DMS153 (cell line): ENCODE results near the gene DDX4.
"Not testable (repeated sequence)": the region's sequence is repeated elsewhere in the genome, so short reads cannot be mapped to it uniquely, and the experiment has no call there.

Experiments
- DNase-seq: peaks from one replicate; lab custom pipeline; 2025; lab: John Stamatoyannopoulos, UW

Gene DDX4

GRCh38 chr5:55737793-55738192, at the start of gene DDX4:
DDX4 (plus strand) TSS chr5:55738061; CDS start chr5:55738964, 903 bp downstream.
- no peak for DNase-seq

DNA sequence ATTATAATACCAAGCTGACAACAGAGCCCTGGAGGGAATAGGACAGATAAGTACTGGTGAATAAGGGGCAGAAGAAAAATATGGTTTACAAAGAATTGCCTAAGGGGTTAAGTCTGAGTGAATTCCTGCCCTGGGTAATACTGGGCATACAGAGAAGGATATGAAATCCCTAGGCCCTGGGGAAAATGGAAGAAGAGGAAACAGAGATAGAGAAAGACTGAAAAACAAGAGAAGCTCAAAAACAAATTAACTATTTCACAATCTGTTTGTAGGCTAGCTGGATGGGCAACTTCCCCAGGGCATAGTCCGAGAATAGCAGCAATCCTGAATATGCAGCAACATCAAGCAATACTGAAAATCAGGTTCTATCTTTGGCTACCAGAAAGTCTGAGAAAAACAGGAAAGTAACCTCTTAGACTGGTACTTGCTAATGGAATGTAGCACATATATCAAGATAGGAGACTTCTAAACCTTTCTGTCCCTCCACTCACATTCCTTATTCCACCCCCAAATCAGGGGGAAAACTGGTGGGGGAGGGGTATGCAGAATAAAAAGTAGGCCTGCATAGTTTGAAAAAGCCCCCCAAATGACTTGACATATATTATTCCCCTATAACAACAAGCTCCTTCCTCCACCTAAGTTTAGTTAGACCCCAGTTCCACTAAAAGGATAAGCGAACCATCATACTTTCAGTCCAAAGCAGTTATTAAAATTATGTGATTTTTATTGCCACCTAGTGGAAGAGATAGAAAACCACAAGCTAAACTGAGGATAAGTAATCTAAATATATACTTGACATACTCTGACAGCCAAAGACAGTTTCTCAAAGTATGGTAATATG, 46.4 kb upstream of the DDX4 start:
- peak; percentile 2 for DNase-seq

- no peak for DNase-seq
These were observed 45.8 kb upstream of the DDX4 start for GRCh38 chr5:55692106-55692417.

GRCh38 chr5:55692509-55692908, 45.4 kb upstream of the DDX4 start:
- no peak for DNase-seq

DNA sequence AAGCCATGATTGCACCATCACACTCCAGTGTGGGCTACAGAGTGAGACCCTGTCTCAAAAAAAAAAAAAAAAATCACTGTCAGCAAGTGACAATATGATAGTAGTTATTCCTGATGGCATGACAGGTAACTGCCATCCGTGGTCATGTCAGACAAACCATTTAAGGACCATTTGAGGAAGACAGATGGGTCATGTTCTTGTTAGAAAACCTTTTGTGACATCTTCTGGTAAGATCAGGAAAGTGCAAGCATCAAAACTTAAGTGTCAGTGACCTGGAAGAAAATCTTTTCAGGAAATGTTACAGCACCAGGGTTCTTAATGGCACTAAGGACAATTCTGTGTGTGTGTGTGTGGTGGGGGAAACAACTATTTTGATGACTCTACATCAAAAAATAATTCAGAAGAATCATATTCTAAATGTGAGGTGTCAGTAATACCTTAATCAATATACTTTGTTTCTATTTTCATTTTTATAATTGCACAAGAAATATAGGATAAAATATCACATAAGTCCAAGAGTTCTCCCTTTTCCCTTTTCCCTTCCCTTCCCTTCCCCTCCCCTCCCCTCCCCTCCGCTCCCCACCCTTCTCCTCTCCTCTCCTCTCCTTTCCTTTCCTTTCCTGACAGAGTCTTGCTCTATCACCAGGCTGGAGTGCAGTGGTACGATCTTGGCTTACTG, 43.6 kb upstream of the DDX4 start:
- peak; percentile 1 for DNase-seq

DNA sequence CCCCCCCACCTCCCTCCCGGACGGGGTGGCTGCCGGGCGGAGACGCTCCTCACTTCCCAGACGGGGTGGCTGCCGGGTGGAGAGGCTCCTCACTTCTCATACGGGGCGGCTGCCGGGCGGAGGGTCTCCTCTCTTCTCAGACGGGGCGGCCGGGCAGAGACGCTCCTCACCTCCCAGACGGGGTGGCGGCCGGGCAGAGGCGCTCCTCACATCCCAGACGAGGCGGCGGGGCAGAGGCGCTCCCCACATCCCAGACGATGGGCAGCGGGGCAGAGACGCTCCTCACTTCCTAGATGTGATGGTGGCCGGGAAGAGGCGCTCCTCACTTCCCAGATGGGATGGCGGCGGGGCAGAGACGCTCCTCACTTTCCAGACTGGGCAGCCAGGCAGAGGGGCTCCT, 41.2 kb upstream of the DDX4 start:
- not testable (repeated sequence) for DNase-seq

GRCh38 chr5:55699041-55699688, 38.7 kb upstream of the DDX4 start:
- no peak for DNase-seq

DNA sequence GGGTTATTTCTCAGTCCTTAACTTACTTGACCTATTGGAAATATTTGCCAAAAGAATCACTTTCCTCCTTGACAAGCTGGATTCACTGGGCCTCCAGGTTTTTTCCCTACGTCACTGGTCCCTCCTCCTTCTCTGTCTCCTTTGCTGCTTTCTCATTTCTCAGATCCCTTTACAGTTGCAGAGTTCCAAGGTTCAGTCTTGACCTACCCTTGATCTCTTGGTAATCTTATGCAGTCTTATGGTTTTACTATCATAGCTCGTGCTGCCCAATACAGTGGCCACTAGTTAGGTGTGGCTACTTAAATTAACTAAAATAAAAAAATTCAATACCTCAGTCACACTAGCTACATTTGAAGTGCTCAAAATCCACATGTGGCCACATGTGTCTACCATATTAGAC, 37.1 kb upstream of the DDX4 start:
- no peak for DNase-seq

DNA sequence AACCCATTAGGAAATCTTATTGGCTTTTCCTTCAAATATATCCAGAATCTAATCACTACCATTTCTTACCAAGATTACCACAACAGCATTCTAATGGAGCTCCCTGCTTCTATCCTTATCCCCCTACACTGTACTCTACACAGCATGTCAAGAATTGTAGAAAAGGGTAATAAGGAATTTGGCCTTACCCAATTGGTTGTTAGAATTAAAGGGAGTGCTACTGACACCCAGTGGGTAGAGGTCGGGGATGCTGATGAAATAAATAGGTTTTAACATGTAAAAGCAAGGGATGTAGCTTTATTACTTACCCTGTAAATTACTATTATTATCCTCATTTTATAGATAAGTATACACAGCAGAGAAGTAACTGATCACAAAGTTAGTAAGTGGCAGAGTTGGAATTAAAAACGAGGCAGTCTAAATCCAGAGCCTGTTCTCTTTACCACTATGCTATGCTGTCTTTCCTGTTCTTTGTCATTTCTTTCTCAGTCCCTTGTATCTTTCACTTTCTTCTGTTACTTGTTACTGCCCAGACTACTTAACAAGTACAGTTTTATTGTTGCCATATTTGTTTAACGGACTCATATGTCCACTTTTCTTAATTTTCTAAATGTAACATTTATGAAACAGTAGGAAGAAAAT, 36.3 kb upstream of the DDX4 start:
- DNase-seq: no peak

GRCh38 chr5:55702598-55703345, 35.1 kb upstream of the DDX4 start:
- DNase-seq: no peak

- DNase-seq: no peak
These were observed 31.6 kb upstream of the DDX4 start for GRCh38 chr5:55706230-55706629.

DNA sequence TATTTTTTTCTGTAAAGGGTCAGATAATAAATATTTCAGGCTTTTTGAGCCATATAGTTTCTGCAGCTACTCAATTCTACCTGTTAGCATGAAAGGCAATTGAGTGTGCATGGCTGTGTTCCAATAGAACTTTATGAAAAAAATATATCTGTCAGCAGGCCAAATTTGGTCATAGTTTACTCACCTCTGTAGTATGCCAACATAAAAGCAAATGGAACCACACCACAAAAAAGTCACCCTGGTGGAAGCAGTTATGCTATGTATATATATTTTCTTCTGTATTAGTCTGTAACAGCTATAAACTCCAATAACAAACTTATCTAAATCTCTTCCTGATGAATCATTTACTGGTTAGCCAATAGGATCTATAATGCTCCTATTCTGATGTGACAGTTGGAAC, 29.1 kb upstream of the DDX4 start:
- no peak for DNase-seq

- no peak for DNase-seq
These were observed 26.3 kb upstream of the DDX4 start for GRCh38 chr5:55711507-55712022.

DNA sequence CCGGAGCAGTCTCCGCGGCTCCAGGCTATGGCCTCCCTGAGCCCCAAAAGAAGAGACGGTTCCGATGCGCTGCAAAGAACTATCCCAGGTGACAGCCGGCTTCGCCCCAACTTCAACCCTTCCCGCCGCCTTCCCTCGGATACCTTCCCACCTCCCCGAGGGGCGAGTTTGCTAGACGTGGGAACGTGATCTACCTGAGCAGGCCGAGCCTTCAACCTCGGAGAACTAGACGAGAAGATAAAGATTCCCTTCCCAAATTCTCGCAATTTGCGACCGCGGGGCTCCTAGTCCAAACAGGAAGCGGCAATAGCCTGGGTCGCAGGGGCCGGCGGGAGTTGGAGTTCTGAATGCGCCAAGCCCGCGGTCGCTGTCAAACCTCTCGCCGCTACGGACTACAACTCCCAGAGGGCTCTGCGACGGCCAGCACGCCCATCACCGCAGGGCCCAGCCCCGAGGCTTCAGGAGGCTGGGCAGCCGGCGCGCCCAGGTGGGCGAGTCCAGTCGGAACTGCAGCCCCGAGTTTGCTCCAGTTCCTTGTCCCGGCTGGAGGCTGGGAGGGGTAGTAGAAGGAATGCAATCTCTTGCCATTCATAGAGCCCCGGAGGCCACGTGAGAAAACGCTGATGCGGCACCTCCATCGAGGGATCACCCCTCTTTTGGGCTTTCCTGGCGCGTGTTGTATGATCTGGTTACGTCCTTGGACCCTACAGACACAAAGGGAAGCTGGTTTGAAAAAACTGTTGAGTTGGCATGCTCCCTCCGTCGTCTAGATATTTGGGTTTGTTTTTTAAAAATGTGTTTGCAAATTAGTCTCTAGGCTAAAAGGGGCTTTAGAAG, 25.6 kb upstream of the DDX4 start, which contains the start of gene SLC38A9:
SLC38A9 (minus strand) TSS at position 302 of the 837 bp plus-strand sequence. CDS start 14,366 bp downstream, outside the sequence.
- peak; percentile 70 for DNase-seq

DNA sequence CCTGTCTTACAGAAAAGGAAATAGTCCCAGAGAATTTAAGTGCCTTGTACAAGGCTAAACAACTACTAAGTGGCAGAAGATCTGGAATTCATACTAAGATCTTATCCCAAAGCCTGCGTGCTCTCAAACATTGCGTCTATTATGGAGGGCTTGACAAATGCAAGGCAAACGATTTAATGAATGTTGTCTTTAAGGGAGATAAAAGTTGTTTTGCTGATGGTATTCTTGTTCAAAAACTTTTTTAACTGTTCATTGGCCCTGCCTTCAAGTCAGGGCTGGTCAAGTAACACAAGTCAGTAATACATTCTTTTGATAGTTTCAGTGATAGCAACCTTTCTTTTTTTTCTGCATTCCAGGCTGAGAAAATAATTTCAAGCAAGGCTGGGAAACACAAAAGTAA, 24.0 kb upstream of the DDX4 start:
- no peak for DNase-seq

DNA sequence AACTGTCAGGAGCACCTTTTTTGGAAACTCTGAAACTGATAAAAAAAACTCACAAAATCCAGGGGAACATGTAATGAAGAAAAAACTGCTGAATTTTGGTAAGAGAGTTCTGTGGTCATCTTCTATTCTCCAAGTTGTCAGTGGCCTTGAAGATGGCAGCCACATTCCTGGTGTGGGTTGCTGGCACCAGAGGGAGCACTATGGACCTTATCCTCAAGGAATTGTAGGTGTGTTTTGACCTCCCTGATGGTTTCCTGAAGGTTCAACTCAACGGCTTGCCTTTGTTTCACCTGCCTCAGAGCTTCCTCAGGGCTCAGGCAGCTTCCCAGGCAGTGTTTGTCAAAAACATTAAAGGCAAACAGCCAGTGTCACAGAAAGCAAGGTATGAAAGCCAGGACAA, 23.5 kb upstream of the DDX4 start:
- no peak for DNase-seq

- no peak for DNase-seq
These were observed 23.1 kb upstream of the DDX4 start for GRCh38 chr5:55714749-55715148.

- DNase-seq: no peak
These were observed 22.3 kb upstream of the DDX4 start for GRCh38 chr5:55715519-55716078.

- not testable (repeated sequence) for DNase-seq
These were observed 18.8 kb upstream of the DDX4 start for GRCh38 chr5:55719026-55719425.

GRCh38 chr5:55720188-55720703, 17.6 kb upstream of the DDX4 start:
- DNase-seq: no peak
